Effector memory CD4-positive, alpha-beta T cell (primary cell): ENCODE results near the gene CD300LG.

Experiments used
- DNase-seq, 3 donors: peaks; one replicate each; pipeline ENCODE4 v3.0.0-alpha.2; 2020
- H3K27ac ChIP-seq: 2 replicates; pipeline ENCODE4 v1.7.0; 2013; ENCODE audit warnings: mild to moderate bottlenecking, low read length, moderate library complexity; ENCODE audit not compliant: insufficient read depth, poor library complexity, severe bottlenecking
- H3K27me3 ChIP-seq: replicated peaks from 2 replicates; pipeline ENCODE4 v1.7.0; 2013; ENCODE audit warnings: mild to moderate bottlenecking, low read length; ENCODE audit not compliant: insufficient read depth, control insufficient read depth, poor library complexity, severe bottlenecking
- H3K36me3 ChIP-seq: 2 replicates; pipeline ENCODE4 v1.7.0; 2013; ENCODE audit warnings: mild to moderate bottlenecking, low read length, moderate library complexity; ENCODE audit not compliant: control insufficient read depth, insufficient read depth
- H3K4me1 ChIP-seq: 2 replicates; pipeline ENCODE4 v1.7.0; 2013; ENCODE audit warnings: low read length, mild to moderate bottlenecking; ENCODE audit not compliant: control insufficient read depth, insufficient read depth, poor library complexity, severe bottlenecking
- H3K4me3 ChIP-seq: 2 replicates; pipeline ENCODE4 v1.7.0; 2013; ENCODE audit warnings: low read length, low read depth, mild to moderate bottlenecking; ENCODE audit not compliant: insufficient read depth, poor library complexity, severe bottlenecking
- H3K9me3 ChIP-seq: 2 replicates; pipeline ENCODE4 v1.7.0; 2013; ENCODE audit warnings: mild to moderate bottlenecking, low read length, moderate library complexity; ENCODE audit not compliant: control insufficient read depth

CD300LG gene

DNA sequence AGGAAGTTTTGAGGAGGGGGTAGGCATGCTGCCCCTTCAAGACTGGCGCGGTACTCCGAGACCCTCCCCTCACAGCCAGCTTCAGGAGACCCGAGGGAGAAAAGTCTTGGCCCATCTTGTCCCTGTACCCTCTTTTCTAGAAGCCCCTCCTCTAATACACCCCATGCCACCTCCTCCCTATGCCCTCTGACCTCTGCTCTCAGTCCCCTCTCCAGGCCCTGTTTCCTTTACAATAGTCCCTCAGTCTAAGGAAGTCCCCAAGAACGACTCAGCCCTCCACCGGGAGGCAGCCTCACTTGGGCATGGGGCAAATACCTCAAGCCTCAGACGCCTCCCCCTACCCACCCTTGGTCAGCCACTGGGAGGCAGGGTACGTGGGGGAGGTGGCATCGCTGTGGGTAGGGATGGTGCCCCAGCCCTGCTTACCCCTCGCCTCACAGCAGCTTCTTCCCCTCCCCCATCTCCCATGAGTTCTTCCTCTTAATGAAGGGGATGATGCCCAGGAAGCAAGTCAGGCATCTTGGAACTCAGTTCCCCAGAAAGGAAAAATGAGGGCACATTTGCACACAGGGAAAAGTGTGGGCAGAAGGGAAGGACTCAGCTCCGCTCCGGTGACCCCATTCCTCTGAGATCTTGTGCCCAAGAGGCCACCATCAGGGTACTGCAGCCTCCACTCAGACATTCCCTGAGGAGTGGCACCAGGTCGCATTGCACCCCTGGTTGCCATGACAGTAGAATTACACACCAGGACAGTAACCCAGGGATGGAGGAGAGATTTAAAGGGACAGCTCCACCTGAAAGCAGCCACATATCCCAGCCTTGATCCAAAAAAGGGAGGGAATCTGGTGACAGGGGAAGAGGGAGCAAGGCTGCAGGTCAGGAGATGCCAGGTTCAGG lies 54.1 kb downstream of the CD300LG start:
- Histone ChIP-seq H3K4me1 (peaks cover 15% of the 10 kb centered on the region), H3K4me3 (peak overlapping the region; percentile 36), H3K27ac (no peak overlapping the region), H3K27me3 (peaks cover 5% of the 10 kb centered on the region), H3K9me3 (no peaks in the 10 kb centered on the region), H3K36me3 (no peaks in the 10 kb centered on the region)
- DNase-seq, result no peak

DNA sequence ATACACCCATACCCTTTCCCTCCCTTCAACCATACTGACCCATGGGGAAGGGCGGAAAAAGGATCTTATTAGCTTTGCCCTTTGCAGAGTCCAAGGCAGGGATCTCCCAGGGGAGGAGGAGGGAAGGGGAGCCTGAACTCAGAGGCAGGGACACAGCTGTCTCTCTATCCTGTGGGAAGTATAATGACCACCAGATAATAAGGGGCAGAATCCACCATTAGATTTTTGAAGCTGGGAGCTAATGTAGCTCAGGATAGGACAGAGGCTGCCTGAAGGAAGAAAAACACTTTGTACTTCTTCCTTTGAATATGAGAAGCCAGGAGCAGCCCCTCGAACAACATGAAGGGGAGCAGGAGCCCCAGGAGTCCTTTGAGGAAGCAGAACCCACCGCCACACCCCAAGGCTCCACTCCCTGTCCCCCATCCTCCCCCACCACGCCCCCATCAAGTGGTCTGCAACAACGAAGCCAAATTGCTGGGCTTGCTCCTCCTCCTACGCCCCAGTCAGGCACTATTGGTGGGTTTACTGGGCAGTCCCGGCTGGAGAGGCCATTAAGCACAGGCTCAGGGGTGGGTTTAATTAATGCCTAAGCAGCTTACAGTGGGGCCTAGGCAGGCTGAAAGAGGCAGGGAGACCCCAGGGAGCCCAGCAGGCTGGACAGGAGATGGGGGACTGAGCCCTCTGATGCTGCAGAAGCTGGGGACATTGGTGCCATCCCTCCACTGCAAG lies 55.0 kb downstream of the CD300LG start:
- Histone ChIP-seq H3K27me3 (peaks cover 5% of the 10 kb centered on the region), H3K4me1 (peaks cover 25% of the 10 kb centered on the region)

DNA sequence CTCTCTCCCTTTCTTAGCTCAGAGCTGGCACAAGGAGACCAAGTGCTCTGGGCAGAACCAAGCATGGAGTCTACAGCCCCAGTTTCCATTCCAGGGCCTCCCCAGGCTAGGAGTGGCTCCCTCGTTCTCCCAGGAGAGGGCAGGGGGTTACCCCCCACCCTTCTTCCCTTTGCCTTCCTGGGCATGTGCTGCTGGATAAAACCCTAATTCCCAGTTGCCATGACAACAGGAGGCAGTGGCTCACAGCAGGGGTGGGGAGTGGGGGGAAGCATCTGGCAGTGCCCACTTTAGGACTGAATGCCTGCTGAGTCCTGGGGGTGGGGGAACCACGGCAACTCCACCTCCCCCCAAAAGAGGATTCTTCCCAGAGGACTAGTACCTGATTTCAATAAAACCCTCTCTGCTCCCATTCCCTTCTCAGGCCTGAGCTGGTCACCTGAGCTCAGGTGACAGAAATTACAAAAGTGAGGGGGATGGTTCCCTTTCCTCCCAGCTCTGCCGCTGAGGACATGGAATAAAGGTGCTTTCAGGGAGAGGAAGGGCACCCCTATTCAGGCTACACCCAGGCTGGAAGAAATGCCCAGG lies 58.5 kb downstream of the CD300LG start:
- no peak for DNase-seq
- no peak overlapping the region for H3K27ac ChIP-seq
- H3K27me3 ChIP-seq, result peaks cover 5% of the 10 kb centered on the region
- peaks cover 31% of the 10 kb centered on the region for H3K4me1 ChIP-seq
- H3K4me3 ChIP-seq, result no peak overlapping the region
- no peaks in the 10 kb centered on the region for H3K9me3 ChIP-seq
- H3K36me3 ChIP-seq, result no peaks in the 10 kb centered on the region

More for the DNA sequence above, 55.0 kb downstream of the CD300LG start:
- H3K27ac ChIP-seq, result no peak overlapping the region
- H3K4me3 ChIP-seq, result no peak overlapping the region
- H3K9me3 ChIP-seq, result no peaks in the 10 kb centered on the region
- DNase-seq, result no peak
- no peaks in the 10 kb centered on the region for H3K36me3 ChIP-seq

DNA sequence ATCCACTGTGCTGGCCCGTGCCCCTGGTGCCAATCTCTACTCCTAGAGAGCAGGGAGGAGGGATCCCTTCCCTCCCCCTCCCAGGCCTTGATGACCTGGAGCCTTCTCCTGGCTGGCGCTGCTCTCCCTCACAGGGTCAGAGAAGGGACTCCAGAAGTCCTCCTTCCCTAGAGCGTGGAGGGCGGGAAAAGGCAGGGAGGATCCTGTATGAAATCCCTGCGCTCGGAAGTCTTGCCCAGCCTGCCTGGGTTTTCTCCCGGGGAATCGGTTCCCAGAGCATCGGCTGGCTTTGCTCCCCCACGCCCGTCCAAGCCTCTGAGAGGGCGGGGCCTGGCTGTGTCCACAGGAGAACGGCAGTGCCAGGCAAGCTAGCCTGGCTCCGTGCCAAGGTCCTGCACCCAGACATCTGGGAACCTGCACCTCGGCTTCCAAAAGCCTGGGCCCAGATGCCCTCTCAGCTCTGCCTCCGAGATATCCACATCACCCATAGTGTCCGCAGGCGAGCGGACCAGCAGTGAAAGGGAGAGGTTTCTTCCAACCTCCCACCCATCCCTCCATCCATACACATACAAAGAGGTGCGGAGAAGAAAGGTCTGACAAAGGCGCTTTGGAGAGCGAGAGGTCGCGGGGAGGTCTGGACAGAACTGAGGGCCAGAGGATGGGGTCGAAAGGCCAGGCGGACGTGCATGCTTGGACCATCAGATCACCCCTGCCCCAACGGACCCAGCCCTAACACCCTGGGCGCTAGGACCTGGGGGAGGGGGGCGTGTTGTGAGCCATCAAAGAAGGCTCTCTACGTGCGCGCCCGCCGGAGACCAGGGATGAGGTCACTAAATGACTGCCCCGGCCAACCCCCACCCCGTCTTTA lies 59.2 kb downstream of the CD300LG start:
- H3K36me3 ChIP-seq, result no peaks in the 10 kb centered on the region
- H3K27ac ChIP-seq, result peak overlapping the region; percentile 57
- H3K4me1 ChIP-seq, result peaks cover 24% of the 10 kb centered on the region
- peak overlapping the region; percentile 83 for H3K4me3 ChIP-seq
- H3K27me3 ChIP-seq, result peaks cover 5% of the 10 kb centered on the region
- H3K9me3 ChIP-seq, result no peaks in the 10 kb centered on the region
- DNase-seq, result no peak

GRCh38 chr17:43906951-43907424 lies 60.0 kb downstream of the CD300LG start:
- Histone ChIP-seq H3K4me1 (peaks cover 24% of the 10 kb centered on the region), H3K27me3 (peaks cover 5% of the 10 kb centered on the region), H3K4me3 (peak overlapping the region; percentile 83), H3K27ac (peak overlapping the region; percentile 57), H3K36me3 (no peaks in the 10 kb centered on the region), H3K9me3 (no peaks in the 10 kb centered on the region)
- no peak for DNase-seq

DNA sequence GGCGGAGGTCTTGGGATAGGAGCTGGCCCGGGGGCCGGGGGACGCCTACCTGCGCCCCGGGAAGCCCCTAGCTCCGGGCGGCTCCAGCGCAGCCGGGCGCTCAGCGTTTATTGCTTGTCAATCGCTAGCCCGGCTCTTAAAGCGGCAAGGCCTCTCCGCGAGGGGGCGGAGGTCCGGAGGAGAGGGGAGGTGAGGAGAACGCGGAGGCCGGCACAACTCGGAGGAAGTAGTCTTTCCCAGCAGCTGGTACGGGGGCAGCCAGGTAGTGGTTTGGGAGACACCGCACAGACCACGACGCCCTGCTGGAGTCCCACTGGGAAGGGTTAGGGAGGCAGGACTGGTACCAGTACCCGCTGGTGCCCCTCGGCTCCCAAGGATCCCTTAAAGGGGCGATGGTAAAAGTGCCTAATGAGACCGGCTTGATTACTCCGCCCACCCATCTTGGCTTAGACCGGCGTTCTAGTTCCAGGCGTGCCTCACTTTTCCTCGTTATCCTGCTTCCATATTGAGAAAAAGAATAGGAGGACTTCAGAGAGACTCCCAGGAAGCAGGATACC lies 60.5 kb downstream of the CD300LG start, which contains the start of gene MPP2:
TSS of gene MPP2 (minus strand) at position 112 of the 557 bp plus-strand sequence. CDS start 3,076 bp downstream, outside the sequence.
- DNase-seq, result peak in 2 of 3 donors; percentile 36 to 44
- H3K36me3 ChIP-seq, result no peaks in the 10 kb centered on the region
- H3K4me1 ChIP-seq, result peaks cover 24% of the 10 kb centered on the region
- H3K27ac ChIP-seq, result peak within 1 kb of the TSS; percentile 57
- peaks cover 5% of the 10 kb centered on the region for H3K27me3 ChIP-seq
- H3K4me3 ChIP-seq, result peak within 1 kb of the TSS; percentile 83
- H3K9me3 ChIP-seq, result no peaks in the 10 kb centered on the region

GRCh38 chr17:43907998-43908721 lies 61.2 kb downstream of the CD300LG start:
- Histone ChIP-seq H3K36me3 (no peaks in the 10 kb centered on the region), H3K4me3 (peak overlapping the region; percentile 83), H3K9me3 (no peaks in the 10 kb centered on the region), H3K27ac (no peak overlapping the region), H3K27me3 (peaks cover 5% of the 10 kb centered on the region), H3K4me1 (peaks cover 24% of the 10 kb centered on the region)
- peak in 1 of 3 donors; percentile 31 for DNase-seq

GRCh38 chr17:43909537-43910231 lies 62.7 kb downstream of the CD300LG start:
- Histone ChIP-seq H3K27ac (no peak overlapping the region), H3K36me3 (no peaks in the 10 kb centered on the region), H3K9me3 (no peaks in the 10 kb centered on the region), H3K4me1 (peaks cover 24% of the 10 kb centered on the region), H3K4me3 (no peak overlapping the region), H3K27me3 (peaks cover 5% of the 10 kb centered on the region)
- no peak for DNase-seq
